ENCODE measurements around the gene USH1C.

The USH1C gene

DNA sequence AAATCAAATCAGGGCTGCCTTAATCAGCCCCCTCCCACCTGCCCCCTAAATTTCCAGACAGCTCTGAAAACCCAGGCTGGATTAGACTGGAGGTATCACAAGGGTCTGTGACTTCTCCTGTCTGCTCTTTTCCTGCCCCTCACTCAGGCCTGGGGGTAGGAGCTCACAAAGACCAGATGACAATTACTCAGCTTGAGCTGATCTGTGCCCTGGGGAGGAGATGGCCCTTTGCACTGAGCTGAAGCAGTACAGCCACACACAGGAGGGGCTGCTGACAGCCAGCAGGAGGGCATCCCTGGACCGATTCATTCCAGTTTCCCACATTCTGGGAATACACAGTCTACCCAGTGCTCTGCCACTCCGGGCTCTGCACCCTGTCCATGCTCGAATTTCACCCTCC is 71.7 kb downstream of the USH1C start:
- no peak for DNase-seq (ENCODE audit: low read depth)

DNA sequence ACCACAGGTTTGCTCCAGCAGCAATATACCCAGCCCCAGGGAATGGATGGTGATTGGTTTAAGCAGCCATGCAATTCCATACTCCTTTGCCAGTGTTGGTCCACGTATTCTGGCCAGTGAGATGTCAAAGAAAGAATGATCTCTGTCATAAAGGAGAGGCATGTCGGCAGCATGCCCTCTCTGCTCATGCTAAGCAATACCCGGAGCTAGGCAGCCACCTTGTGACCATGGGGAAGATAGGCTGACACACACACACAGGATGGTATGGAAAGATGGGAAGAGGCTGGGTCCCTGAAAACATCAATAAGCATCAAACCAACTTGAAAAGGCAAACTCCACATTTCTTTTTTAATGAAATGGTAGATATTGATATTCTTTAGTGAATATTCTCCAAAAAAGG is 72.7 kb downstream of the USH1C start:
- DNase-seq (ENCODE audit: low read depth): no peak

DNA sequence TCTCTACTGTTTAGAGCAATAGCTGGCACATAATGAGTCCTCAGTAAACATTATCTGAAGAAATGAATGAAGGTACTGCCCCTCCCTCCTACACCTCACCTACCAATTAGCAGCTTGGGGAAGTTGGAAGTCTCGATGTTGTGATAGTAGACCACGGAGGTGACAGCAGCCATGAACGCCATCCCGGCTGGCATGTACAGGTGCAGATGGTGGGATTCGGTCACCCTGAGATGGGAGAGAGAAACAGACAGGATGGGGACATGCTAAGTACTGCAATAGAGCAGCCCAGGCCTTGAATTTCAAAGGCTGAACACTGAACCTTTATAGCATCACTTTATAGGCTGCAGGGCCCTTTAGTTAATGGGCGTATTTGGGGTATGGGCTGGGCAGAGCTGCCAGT is 74.2 kb downstream of the USH1C start:
- DNase-seq (ENCODE audit: low read depth): no peak

DNA sequence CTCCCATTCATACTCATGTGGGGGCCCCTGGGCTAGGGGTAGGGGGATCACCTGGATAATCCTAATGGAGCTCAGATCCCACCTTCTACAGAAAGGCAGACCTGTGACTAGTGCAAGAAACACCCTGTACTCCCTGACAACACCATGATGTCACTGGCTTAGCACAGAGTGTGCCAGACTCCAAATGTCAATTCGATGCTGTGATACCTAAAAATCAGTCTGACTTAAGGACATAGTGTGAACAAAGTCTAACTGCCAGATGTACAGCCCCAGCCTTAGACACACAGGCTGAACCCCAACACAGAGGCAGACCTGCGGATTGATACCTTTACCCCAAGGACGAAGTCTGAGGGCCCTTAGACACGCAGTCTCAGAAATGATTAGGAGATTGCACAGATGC is 76.1 kb downstream of the USH1C start:
- DNase-seq (ENCODE audit: low read depth): no peak

DNA sequence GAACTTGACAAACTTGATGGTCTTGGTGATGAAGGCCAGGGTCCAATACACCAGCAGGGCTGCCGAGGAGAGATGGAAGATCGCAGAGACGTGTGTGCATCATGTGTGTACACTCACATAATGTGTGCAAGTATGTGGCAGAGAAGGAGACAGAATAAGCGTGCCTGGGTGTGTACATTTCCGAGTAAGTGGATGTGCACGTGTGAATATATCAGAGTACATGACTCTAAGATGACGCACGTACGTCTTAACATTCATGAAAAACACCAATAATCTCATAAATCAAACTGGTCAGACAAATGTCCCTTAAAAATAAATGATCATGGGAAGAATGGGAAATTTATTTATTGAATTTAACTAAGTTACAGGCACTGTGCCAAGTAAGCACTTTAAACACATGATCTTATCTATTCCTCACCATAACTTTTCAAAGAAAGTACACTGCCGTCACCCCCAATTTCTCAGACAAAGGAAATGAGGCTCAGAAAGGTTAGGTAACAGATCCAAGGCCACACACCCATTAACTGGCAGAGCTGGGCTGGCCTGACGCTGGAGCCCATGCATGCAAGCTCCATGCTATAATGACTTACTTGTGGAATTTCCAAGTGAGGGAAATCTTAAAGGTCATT is 80.6 kb downstream of the USH1C start:
- no peak for DNase-seq (ENCODE audit: low read depth)

DNA sequence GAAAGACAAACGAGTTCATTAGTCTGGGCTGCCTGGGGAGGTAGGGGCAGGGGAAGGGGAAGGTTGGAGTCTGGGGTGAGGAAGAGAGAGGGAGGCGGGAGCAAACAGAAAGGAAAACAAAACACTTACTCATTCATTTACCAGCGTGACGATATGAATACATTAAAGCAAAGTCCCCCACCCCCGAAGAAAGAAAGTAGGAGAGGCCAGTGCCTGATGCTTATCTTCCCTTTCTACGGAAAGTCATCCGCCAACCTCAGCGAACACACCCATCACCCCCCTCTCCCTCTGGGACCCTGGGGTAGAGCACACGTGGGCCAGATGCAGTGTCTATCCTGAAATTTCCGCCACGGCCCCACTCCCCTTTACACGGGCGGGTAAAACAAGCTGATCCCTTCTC is 81.3 kb downstream of the USH1C start:
- no peak for DNase-seq (ENCODE audit: low read depth)

DNA sequence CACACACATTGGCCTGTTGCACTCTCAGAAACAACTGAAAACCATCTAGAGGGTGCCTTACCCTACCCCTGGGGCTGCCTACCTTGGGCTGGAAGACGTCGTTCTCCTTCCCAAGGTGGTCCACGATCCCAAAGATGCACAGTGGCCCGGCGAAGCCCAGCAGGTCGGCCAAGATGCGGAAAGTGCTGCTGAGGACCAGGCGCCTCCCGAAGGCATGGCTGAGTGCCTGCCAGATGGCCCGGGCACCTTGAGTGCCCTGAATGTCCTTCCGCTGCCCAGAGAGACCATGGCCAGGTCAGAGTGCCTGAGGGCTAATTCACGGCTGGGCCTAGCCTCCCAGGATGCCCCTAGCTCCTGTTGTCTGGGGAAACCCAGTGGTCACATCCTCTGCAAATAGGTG is 83.8 kb downstream of the USH1C start:
- no peak for DNase-seq (ENCODE audit: low read depth)

DNA sequence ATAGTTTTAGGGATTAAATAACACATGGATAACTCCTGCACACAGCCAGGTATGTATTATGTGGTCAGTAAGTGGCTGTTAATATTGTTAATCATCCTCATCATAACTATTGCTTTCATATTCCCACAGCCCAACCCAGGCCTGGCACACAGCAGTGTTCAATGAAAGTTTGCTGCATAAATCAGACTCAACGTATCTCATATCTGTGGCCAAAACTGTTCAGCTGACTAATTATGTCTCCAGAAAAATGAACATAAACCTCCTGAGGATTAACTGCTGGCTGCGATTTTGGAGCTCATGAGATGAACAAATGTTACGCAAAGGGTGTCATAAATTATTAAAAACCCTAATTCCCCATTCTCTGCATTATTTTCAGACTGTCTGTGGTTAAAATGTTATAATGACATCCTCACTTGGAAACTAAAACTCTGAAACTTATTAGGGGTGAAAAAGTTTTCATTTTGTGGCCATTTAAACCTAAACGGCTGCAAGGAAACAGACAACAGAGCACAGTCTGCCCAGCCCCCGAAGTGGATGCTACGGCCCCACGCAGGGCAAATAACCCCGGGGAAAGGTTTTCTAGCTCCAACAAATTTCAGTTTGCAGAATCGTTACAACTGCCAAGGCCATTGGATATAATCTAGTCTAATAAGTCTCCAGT is 84.8 kb downstream of the USH1C start:
- no peak for DNase-seq (ENCODE audit: low read depth)

DNA sequence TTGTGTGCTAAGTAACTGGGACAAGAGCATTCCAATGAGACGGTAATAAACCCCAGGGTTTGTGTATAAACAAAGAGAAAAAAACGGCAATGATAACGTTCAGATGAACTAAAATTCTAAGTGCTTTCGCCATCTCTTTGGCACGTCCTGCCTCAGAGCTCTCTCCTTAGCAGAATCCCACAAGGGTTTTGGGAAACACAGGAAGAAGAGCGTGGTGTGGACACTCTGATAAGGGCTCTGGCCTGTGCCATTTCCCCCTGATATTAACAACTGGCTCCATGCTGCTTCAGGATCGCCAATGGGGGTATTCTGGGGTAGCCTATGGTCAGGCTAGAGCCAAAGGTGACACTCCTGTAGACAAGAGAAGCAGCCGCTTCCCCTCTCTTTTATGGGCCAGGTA is 85.9 kb downstream of the USH1C start:
- no peak for DNase-seq (ENCODE audit: low read depth)

DNA sequence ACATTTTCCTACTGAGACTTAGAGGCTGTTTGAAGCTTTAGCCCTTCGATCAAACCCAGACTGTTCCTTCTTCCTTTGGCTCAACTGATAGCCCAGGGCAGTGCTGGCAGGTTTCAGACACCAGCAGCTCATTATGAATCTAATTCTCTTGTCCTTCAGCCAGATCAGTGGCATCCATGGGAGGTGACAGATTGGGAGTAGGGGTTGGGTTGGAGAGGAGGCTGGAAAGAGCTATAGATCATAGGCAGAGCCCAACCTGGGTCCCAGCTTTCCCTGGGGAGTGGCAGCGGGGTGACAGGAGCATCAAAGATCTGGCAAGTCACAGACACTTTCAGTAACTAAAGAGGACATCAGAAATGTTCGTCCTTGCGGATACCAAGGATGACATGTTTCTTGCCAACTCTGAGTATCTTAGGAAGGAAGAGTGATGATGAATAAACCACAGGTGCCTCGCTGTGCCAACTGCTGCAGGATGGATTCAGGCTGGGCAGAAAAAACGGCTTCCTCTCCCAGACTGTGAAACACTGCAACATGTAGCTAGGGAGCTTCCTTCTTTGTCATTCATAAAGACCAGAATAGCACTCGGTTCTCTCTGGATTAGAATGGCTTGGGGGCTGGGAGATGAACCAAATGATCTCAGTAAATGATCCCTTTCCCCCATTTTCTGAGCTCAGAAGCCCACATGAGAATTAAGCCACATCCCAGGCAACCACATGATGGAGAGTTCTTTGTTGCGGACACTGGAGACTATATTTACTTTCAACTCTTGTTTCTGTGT is 86.6 kb downstream of the USH1C start:
- no peak for DNase-seq (ENCODE audit: low read depth)

DNA sequence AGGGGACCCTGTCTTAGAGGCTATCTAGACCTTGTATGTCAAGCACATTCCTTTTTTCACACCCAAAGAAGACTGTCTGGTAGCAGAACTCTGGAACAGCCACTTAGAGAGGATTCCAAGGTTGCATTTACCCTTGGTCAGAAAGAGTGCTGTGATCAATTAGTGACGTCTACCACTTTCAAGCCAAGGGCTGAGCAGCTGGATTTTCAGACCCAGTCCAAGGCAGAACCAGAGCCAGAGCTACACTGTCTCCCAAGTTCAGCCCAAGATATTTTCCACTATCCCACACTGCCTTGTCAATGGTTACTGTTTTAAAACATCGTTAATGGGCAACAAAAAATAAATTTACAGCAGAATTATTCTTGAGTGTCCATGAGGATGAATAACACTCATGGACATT is 91.5 kb downstream of the USH1C start:
- no peak for DNase-seq (ENCODE audit: low read depth)

DNA sequence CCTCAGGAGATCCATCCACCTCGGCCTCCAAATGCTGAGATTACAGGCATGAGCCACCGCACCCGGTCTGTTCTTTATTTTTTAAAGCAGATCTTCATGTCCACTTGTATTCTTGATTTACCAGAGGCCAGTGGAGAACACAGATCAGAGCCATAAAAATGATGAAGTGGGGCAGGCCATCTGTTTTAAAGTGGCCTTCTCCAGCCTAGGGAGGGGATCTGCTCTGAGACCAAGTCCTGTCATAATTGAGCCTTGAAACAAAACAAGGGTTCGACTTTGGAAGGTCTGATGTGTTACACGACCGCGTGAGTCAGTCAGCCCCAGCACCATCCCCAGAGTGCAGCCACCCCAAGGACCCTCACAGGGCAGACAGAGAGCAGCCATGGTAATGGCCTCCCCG is 95.1 kb downstream of the USH1C start:
- DNase-seq (ENCODE audit: low read depth): no peak

DNA sequence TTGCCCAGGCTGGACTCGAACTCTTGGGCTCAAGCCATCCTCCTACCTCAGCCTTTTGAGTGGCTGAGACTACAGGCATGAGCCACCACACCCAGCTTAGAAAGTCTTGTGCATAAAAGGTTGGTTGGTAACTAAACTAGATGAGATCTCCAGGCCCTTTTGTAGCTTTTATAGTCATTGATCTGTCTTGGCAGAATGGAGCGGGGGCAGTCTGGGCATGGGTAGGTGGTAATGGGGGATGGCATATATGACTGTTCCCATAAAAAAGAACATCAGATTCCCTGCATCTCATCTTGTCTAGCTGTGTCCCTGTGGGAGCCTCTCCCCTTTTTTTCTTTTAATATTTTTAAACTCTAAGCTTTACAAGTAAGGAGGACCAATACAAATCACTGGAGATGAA is 97.7 kb downstream of the USH1C start:
- DNase-seq (ENCODE audit: low read depth): no peak

DNA sequence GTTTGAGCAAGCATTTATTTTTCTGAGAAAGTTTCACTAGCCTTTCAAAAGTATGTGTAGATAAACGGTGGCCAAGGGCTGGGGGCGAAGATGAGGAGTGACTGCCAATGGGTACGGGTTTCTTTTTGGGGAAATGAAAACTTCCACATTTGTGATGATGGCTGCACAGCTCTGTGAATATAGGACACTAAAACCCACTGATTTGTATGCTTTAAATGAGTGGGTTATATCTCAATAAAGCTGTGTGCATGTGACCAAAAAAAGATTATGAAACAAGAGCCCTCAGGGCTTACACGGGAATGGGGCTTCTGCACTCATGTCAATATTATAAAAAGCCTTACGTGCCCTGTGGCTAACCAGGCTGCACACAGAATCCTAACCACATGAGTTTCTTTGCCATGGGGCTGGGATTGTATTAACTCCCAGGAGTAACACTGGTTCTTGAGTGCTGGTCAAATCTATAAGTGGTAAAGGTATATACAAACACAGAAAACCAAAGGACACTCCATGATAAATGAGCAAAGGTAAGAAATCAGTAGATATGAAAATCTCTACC is 98.9 kb downstream of the USH1C start:
- no peak for DNase-seq (ENCODE audit: low read depth)

DNA sequence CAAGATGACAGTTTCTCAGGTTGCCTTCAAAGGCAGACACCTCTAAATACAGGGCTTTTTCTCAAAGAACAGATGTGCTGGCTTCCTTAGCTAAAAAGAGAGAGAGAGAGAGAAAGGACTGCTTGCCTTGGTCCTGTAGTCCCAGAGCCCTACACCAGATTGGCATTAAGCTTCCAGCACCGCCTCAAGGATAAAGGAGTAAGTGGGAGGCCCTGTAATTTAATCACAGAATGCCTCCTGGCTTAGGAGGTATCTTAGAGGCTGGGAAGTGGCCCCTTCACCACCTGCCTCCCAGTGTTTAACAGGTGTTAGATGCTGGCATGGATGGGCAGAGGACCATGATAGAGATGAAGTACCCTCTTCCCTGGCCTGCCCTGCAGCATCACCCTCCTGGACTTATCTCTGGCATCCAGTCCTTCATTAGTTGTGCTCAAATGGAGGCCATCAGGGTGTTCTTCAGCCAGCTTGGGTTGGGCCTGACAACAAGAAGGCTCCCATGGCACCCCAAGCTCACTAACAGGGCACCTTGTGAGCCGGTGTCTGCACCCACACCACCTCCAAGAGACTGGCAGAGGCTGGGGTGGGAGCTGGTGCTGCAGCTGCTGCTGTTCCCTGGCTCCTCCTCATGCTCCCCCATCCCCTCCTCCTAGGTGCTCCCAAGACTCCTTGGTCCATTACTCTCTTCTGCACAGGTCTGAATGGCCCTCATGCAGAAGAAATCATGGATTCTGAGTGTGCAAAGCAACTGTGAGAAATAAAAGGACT is 100.1 kb downstream of the USH1C start:
- no peak for DNase-seq (ENCODE audit: low read depth)

All from T-helper 22 cell (primary cell).